H1 (cell line): Measurements from ENCODE around the gene EFEMP2. TPM values are rescaled to one million over a fixed set of nuclear protein-coding genes. Genes with fewer than 3 reads are reported as not detected.

Experiments
- CTCF ChIA-PET: fragments of 300-600 bp; sonication (Branson Sonifier 250); formaldehyde crosslinking; loops from one replicate; lab custom pipeline; 2021; ENCODE audit not compliant: partially characterized antibody; lab: Charles Lee
- POLR2A ChIA-PET: fragments of 300-600 bp; sonication (Branson Sonifier 250); formaldehyde crosslinking; loops from one replicate; lab custom pipeline; 2021; ENCODE audit warnings: inconsistent platforms; ENCODE audit not compliant: partially characterized antibody; lab: Charles Lee
- DNase-seq, 2 experiments: peaks; one replicate each; pipeline versions ENCODE4 v3.0.0 to v3.0.0-alpha.2; 2010 to 2022; ENCODE audit warnings: low spot score in 2 of 2, low read depth in 1 of 2, mixed read lengths in 1 of 2
- FAIRE-seq: peaks from 2 replicates; lab custom pipeline; 2011; peaks lifted over from hg19 to GRCh38; lab: Jason Lieb, UNC
- H2AFZ ChIP-seq: 2 replicates; pipeline ENCODE4 v1.8.1; 2012; ENCODE audit warnings: low read length, inconsistent platforms
- H2AK5ac ChIP-seq: 2 replicates; pipeline ENCODE4 v1.6.1; 2013; ENCODE audit warnings: low read depth, low read length
- H2BK120ac ChIP-seq: replicated peaks from 2 replicates; pipeline ENCODE3; 2013; ENCODE audit warnings: low read depth, low read length, inconsistent platforms
- H2BK12ac ChIP-seq: 2 replicates; pipeline ENCODE4 v1.6.1; 2013; ENCODE audit warnings: low read depth, low read length
- H2BK15ac ChIP-seq: 2 replicates; pipeline ENCODE4 v1.6.1; 2013; ENCODE audit warnings: low read length
- H2BK20ac ChIP-seq: 2 replicates; pipeline ENCODE4 v1.6.1; 2013; ENCODE audit warnings: low read length
- H2BK5ac ChIP-seq: 2 replicates; pipeline ENCODE4 v1.6.1; 2013; ENCODE audit warnings: low read depth, low read length
- H3K14ac ChIP-seq: 2 replicates; pipeline ENCODE4 v1.6.1; 2013; ENCODE audit warnings: inconsistent platforms; ENCODE audit not compliant: insufficient read length
- H3K18ac ChIP-seq: 2 replicates; pipeline ENCODE4 v1.6.1; 2013; ENCODE audit warnings: low read length; ENCODE audit errors: extremely low read depth
- H3K23ac ChIP-seq: 2 replicates; pipeline ENCODE4 v1.6.1; 2013; ENCODE audit warnings: inconsistent platforms; ENCODE audit not compliant: insufficient read length
- H3K23me2 ChIP-seq: 2 replicates; pipeline ENCODE4 v1.6.1; 2013; ENCODE audit warnings: low read depth, low read length
- H3K27ac ChIP-seq: 2 replicates; pipeline ENCODE4 v1.6.1; 2011; ENCODE audit warnings: low read depth, low read length, inconsistent platforms
- H3K27me3 ChIP-seq, 4 experiments: replicated peaks in 1 of 4; 1 replicate in 1 of 4; 2 replicates in 3 of 4; pipeline versions ENCODE4 v1.6.1 to v1.8.1; 2011 to 2013; ENCODE audit warnings: low read length in 3 of 4, mild to moderate bottlenecking in 3 of 4, inconsistent platforms in 2 of 4, mixed read lengths in 2 of 4, moderate library complexity in 1 of 4; ENCODE audit not compliant: control insufficient read depth in 3 of 4, insufficient read depth in 3 of 4; ENCODE audit errors: extremely low read depth in 1 of 4
- H3K36me3 ChIP-seq, 4 experiments: 2 replicates each; pipeline versions ENCODE4 v1.6.1 to v1.8.1; 2011 to 2013; ENCODE audit warnings: mild to moderate bottlenecking in 4 of 4, low read length in 3 of 4, moderate library complexity in 2 of 4, control low read depth in 1 of 4, inconsistent platforms in 1 of 4; ENCODE audit not compliant: insufficient read depth in 4 of 4, control insufficient read depth in 2 of 4
- H3K4ac ChIP-seq: replicated peaks from 2 replicates; pipeline ENCODE3; 2013; ENCODE audit warnings: low read length, low read depth, mixed read lengths, inconsistent platforms; ENCODE audit not compliant: insufficient read length
- H3K4me1 ChIP-seq, 4 experiments: replicated peaks in 1 of 4; 1 replicate in 1 of 4; 2 replicates in 3 of 4; pipeline versions ENCODE4 v1.6.1 to v1.8.1; 2011 to 2013; ENCODE audit warnings: low read length in 3 of 4, inconsistent platforms in 2 of 4, mixed read lengths in 1 of 4; ENCODE audit not compliant: insufficient read depth in 4 of 4, control insufficient read depth in 3 of 4
- H3K4me2 ChIP-seq, 2 experiments: 2 replicates each; pipeline versions ENCODE4 v1.6.1 to v1.8.1; 2011 to 2013; ENCODE audit warnings: low read depth in 2 of 2, low read length in 2 of 2, control low read depth in 1 of 2, inconsistent platforms in 1 of 2, mild to moderate bottlenecking in 1 of 2; ENCODE audit not compliant: insufficient read depth in 1 of 2
- H3K4me3 ChIP-seq, 4 experiments: fragments of 200-600, 300-600 bp in 1 of 4; sonication (generic), shearing (Covaris generic), sonication (Bioruptor Twin) in 1 of 4; 2 replicates each; pipeline versions ENCODE4 v1.5.1 to v1.8.1; 2011 to 2016; ENCODE audit warnings: low read length in 4 of 4, low read depth in 3 of 4, control low read depth in 2 of 4, inconsistent platforms in 2 of 4, mild to moderate bottlenecking in 2 of 4, mixed read lengths in 1 of 4, moderate library complexity in 1 of 4; ENCODE audit not compliant: insufficient read depth in 2 of 4; ENCODE audit errors: extremely low read depth in 1 of 4
- H3K56ac ChIP-seq: replicated peaks from 2 replicates; pipeline ENCODE3; 2013; ENCODE audit warnings: low read depth, mild to moderate bottlenecking, mixed read lengths, low read length, inconsistent platforms; ENCODE audit not compliant: insufficient read length
- H3K79me1 ChIP-seq: 2 replicates; pipeline ENCODE4 v1.6.1; 2013; ENCODE audit warnings: low read depth, low read length, control low read depth
- H3K79me2 ChIP-seq, 2 experiments: 2 replicates each; pipeline versions ENCODE4 v1.6.1 to v1.8.1; 2012 to 2013; ENCODE audit warnings: low read length in 2 of 2, mild to moderate bottlenecking in 2 of 2, inconsistent platforms in 1 of 2; ENCODE audit not compliant: insufficient read depth in 2 of 2, control insufficient read depth in 1 of 2
- H3K9ac ChIP-seq, 4 experiments: replicated peaks in 1 of 4; 1 replicate in 1 of 4; 2 replicates in 3 of 4; pipeline versions ENCODE4 v1.6.1 to v1.8.1; 2011 to 2013; ENCODE audit warnings: low read depth in 3 of 4, low read length in 3 of 4, control low read depth in 2 of 4, mild to moderate bottlenecking in 2 of 4, moderate library complexity in 2 of 4, inconsistent platforms in 1 of 4; ENCODE audit errors: extremely low read depth in 1 of 4
- H3K9me3 ChIP-seq, 2 experiments: 2 replicates each; pipeline versions ENCODE4 v1.6.1 to v1.8.1; 2012 to 2013; ENCODE audit warnings: mild to moderate bottlenecking in 2 of 2, moderate library complexity in 2 of 2, control low read depth in 1 of 2, inconsistent platforms in 1 of 2, low read depth in 1 of 2, low read length in 1 of 2, mixed read lengths in 1 of 2; ENCODE audit not compliant: insufficient read depth in 2 of 2
- H4K20me1 ChIP-seq, 2 experiments: replicated peaks in 1 of 2; 2 replicates each; pipeline versions ENCODE3 to v1.8.1; 2011 to 2013; ENCODE audit warnings: inconsistent platforms in 2 of 2, low read length in 2 of 2, mild to moderate bottlenecking in 1 of 2; ENCODE audit not compliant: insufficient read depth in 2 of 2, control insufficient read depth in 1 of 2
- H4K5ac ChIP-seq: 2 replicates; pipeline ENCODE4 v1.6.1; 2013; ENCODE audit warnings: low read length, low read depth, mixed read lengths, inconsistent platforms; ENCODE audit not compliant: insufficient read length
- H4K8ac ChIP-seq: 2 replicates; pipeline ENCODE4 v1.8.0; 2013; ENCODE audit warnings: mild to moderate bottlenecking, moderate library complexity, low read length, inconsistent platforms; ENCODE audit not compliant: insufficient read depth; ENCODE audit errors: extremely low read depth
- H4K91ac ChIP-seq: replicated peaks from 2 replicates; pipeline ENCODE3; 2013; ENCODE audit warnings: low read length, mixed read lengths, inconsistent platforms; ENCODE audit not compliant: insufficient read length
- EZH2 ChIP-seq: fragments of 200-600 bp; sonication (generic); IDR thresholded peaks from 2 replicates; pipeline ENCODE4 v1.7.1; 2012; ENCODE audit warnings: low read depth, mild to moderate bottlenecking, moderate library complexity, low read length, inconsistent platforms; ENCODE audit not compliant: severe bottlenecking
- WGBS, 2 experiments: shearing (Covaris generic) in 1 of 2; methylation state at CpG; one replicate each; pipeline versions ENCODE4 v1.1.6 to v1.1.7; 2013 to 2015; ENCODE audit warnings: low lambda C conversion rate in 2 of 2, mixed read lengths in 2 of 2, inconsistent platforms in 1 of 2, low coverage in 1 of 2, missing lambda C conversion rate in 1 of 2; ENCODE audit not compliant: insufficient replicate concordance in 2 of 2, insufficient coverage in 1 of 2, insufficient read length in 1 of 2; ENCODE audit errors: extremely low coverage in 1 of 2, missing lambda C conversion rate in 1 of 2; 5-methylcytosine and 5-hydroxymethylcytosine counted together
- polyA plus RNA-seq, 7 experiments: library from polyadenylated mRNA; depleted of rRNA in 3 of 7; stranded (reverse) in 5 of 7; unstranded in 2 of 7; fragments of >200 nt in 5 of 7; fragments of 200-250 nt in 2 of 7; gene quantifications; 1 replicate in 5 of 7; 2 replicates in 1 of 7; 4 replicates in 1 of 7; pipeline versions ENCODE4 v1.2.1 to v1.2.3, GENCODE V29; 2011 to 2013; ENCODE audit warnings: missing spikeins in 2 of 7, mixed read lengths in 2 of 7
- total RNA-seq: library from RNA; stranded (reverse); fragmentation: NEBNext Ultra II Directional; extraction: Animal tissue kit (Norgen Biotek cat#: 25700); gene quantifications from 2 replicates; pipeline ENCODE4 v1.2.1, GENCODE V29; 2021

Gene EFEMP2
- total and polyA plus RNA-seq, 2 of the 8 experiments (the other 6 are each of a cell fraction or from before 2014, with no cell fraction given): 8.8 to 17.2 TPM

DNA sequence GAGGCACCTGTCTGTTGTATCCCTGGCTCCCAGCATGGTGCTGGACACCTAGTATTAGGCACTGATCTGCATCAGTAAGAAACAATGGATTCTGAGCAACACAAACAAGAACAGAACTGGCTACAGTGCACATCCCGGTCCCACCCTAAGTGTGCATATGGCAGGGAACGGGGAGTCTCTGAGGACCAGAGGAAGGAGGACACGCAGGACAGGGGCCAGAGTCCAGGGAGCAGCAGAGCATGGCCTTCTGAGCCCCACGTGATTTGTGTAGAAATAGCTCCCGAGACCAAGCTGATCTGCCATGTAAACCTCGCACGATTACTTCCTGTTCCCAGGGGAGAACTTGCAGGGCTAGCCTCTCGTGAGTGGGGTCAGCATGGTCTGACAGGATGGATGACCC is 51.5 kb downstream of the EFEMP2 start:
- no peak overlapping the region for H2AK5ac ChIP-seq
- H3K23ac ChIP-seq: no peak overlapping the region
- CTCF ChIA-PET: interaction anchor here (0.5 to 19.6 kb wide), 6 partner anchors 30 to 77 kb away, joined by 3 to 347 read pairs (median 4); partner anchors contain the start of genes AP5B1, MUS81 and OVOL1
- H3K27me3 ChIP-seq: peaks cover 0 to 11% (median 4%) of the 10 kb centered on the region in 4 experiments; a peak in 4 of 7 replicates
- 0 out of 7 replicates have a peak overlapping the region, but pooled peaks of 1 of the 4 experiments have one; percentile 20 for H3K9ac ChIP-seq
- no peak overlapping the region for H3K14ac ChIP-seq
- POLR2A ChIA-PET: no interaction called here
- FAIRE-seq (no peak), DNase-seq (no peak)
- no peak overlapping the region for H2BK120ac ChIP-seq
- no peak overlapping the region for H4K5ac ChIP-seq
- no peak overlapping the region for H3K4ac ChIP-seq
- H4K20me1 ChIP-seq: no peaks in the 10 kb centered on the region
- no peaks in the 10 kb centered on the region for H3K4me1 ChIP-seq
- peak overlapping the region; percentile 28 for H4K8ac ChIP-seq
- H3K9me3 ChIP-seq: no peaks in the 10 kb centered on the region
- H2BK15ac ChIP-seq: no peak overlapping the region
- no peaks in the 10 kb centered on the region for H3K36me3 ChIP-seq
- no peak overlapping the region for H3K56ac ChIP-seq
- 78% methylated on average over 8 of the region's 8 CpGs; no CpG with 5 or more reads in 1 of the 2 experiments for WGBS, 2 experiments
- no peak overlapping the region for H3K18ac ChIP-seq
- H3K27ac ChIP-seq: no peak overlapping the region
- H2BK5ac ChIP-seq: no peak overlapping the region
- no peaks in the 10 kb centered on the region for H3K79me1 ChIP-seq
- no peak overlapping the region for H2BK12ac ChIP-seq
- H3K4me3 ChIP-seq: no peak overlapping the region
- TF ChIP-seq EZH2: no peak
- no peak overlapping the region for H2BK20ac ChIP-seq
- no peaks in the 10 kb centered on the region for H3K79me2 ChIP-seq
- no peak overlapping the region for H3K4me2 ChIP-seq
- 0 out of 2 replicates have a peak, but pooled peaks cover 1% of the 10 kb centered on the region for H3K23me2 ChIP-seq
- no peak overlapping the region for H2AFZ ChIP-seq
- H4K91ac ChIP-seq: no peak overlapping the region
